GM21390 (cell line): ENCODE results near the gene PTPN13.
"Not testable (repeated sequence)": the region's sequence is repeated elsewhere in the genome, so short reads cannot be mapped to it uniquely, and the experiment has no call there.

Experiments used
- ATAC-seq: cut with Tn5 transposase; IDR thresholded peaks from one replicate; pipeline ENCODE4 v1.9.1; 2021; ENCODE audit not compliant: unreplicated experiment

Gene PTPN13

GRCh38 chr4:86641516-86642090, 47.5 kb downstream of the PTPN13 start:
- no peak for ATAC-seq

GRCh38 chr4:86644892-86645291, 50.8 kb downstream of the PTPN13 start:
- ATAC-seq, result no peak

GRCh38 chr4:86652332-86652932, 58.3 kb downstream of the PTPN13 start:
- no peak for ATAC-seq

- no peak for ATAC-seq
Measured at GRCh38 chr4:86653237-86653865, 59.2 kb downstream of the PTPN13 start.

- not testable (repeated sequence) for ATAC-seq
Measured at GRCh38 chr4:86656781-86657180, 62.7 kb downstream of the PTPN13 start.

- no peak for ATAC-seq
Measured at GRCh38 chr4:86657382-86657781, 63.3 kb downstream of the PTPN13 start.

GRCh38 chr4:86657910-86658309, 63.8 kb downstream of the PTPN13 start:
- no peak for ATAC-seq

- ATAC-seq, result no peak
Measured at GRCh38 chr4:86660401-86660800, 66.3 kb downstream of the PTPN13 start.

- ATAC-seq, result no peak
Measured at GRCh38 chr4:86661006-86661405, 66.9 kb downstream of the PTPN13 start.

GRCh38 chr4:86661418-86661817, 67.3 kb downstream of the PTPN13 start:
- ATAC-seq, result no peak

GRCh38 chr4:86664959-86665358, 70.8 kb downstream of the PTPN13 start:
- no peak for ATAC-seq

- no peak for ATAC-seq
Measured at GRCh38 chr4:86670298-86670697, 76.2 kb downstream of the PTPN13 start.

- ATAC-seq, result no peak
Measured at GRCh38 chr4:86670756-86671155, 76.6 kb downstream of the PTPN13 start.

GRCh38 chr4:86675548-86675947, 81.4 kb downstream of the PTPN13 start:
- ATAC-seq, result no peak

- ATAC-seq, result no peak
Measured at GRCh38 chr4:86678796-86679195, 84.7 kb downstream of the PTPN13 start.

- no peak for ATAC-seq
Measured at GRCh38 chr4:86679441-86679840, 85.3 kb downstream of the PTPN13 start.

- no peak for ATAC-seq
Measured at GRCh38 chr4:86683167-86683566, 89.1 kb downstream of the PTPN13 start.

GRCh38 chr4:86683983-86684382, 89.9 kb downstream of the PTPN13 start:
- ATAC-seq, result no peak

- ATAC-seq, result no peak
Measured at GRCh38 chr4:86685401-86685800, 91.3 kb downstream of the PTPN13 start.

- no peak for ATAC-seq
Measured at GRCh38 chr4:86686741-86687140, 92.6 kb downstream of the PTPN13 start.

- ATAC-seq, result no peak
Measured at GRCh38 chr4:86688026-86688425, 93.9 kb downstream of the PTPN13 start.

GRCh38 chr4:86704601-86705000, 110.5 kb downstream of the PTPN13 start:
- no peak for ATAC-seq
